DND-41 (cell line): ENCODE results near the gene VAV2.

ENCODE experiments used
- EZH2 ChIP-seq: IDR thresholded peaks from 3 replicates; pipeline ENCODE4 v1.6.1; 2012; ENCODE audit warnings: borderline replicate concordance, low read depth, mild to moderate bottlenecking, moderate library complexity, low read length, inconsistent platforms; ENCODE audit not compliant: severe bottlenecking
- TF ChIP-seq, protein P1 (sequence below): IDR thresholded peaks from 2 replicates; pipeline ENCODE4 v1.5.1; 2012; ENCODE audit warnings: borderline replicate concordance, low read length, moderate library complexity, mild to moderate bottlenecking; ENCODE audit not compliant: poor library complexity, severe bottlenecking; ENCODE audit errors: extremely low read depth

DNA sequence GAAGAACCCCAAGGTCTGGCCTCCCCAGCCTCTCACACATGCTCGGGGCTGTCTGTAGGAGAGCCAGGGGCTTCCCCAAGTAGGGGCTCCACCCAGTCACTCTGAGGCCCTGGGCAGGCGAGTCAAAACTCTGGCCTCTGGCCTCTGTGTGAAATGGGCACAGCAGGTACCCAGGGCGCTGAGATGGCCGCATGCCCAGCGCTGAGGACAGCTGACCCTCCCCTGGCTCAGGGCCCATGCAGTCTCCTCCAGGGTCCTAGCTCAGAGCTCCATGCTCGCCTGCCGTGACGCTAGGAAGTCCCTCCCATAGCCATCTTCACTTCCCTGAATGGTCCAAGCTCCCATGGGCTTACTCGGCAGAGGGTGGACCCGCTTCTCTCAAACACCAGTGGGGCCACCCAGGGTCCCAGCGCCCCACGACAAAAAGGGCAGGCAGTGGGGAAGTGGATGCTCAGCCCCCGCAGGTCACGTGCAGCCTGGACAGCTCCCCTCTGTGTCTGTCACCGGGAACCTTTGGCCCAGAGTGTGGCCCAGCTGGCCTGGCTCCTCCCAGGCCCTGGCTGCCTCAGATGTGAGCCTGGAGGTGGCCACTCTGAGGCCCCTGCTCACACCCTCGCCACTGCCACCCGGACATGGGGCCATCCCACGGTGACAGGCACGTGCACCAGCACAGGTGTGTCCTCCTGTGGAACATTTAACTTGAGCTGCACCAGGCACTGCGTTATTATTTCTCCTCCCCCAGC is 12.2 kb upstream of the VAV2 start:
- TF ChIP-seq, protein P1, sequence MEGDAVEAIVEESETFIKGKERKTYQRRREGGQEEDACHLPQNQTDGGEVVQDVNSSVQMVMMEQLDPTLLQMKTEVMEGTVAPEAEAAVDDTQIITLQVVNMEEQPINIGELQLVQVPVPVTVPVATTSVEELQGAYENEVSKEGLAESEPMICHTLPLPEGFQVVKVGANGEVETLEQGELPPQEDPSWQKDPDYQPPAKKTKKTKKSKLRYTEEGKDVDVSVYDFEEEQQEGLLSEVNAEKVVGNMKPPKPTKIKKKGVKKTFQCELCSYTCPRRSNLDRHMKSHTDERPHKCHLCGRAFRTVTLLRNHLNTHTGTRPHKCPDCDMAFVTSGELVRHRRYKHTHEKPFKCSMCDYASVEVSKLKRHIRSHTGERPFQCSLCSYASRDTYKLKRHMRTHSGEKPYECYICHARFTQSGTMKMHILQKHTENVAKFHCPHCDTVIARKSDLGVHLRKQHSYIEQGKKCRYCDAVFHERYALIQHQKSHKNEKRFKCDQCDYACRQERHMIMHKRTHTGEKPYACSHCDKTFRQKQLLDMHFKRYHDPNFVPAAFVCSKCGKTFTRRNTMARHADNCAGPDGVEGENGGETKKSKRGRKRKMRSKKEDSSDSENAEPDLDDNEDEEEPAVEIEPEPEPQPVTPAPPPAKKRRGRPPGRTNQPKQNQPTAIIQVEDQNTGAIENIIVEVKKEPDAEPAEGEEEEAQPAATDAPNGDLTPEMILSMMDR: no peak
- TF ChIP-seq EZH2: no peak
